HCT116 (cell line): Measurements from ENCODE around the gene ATP2B1. TPM values are rescaled to one million over a fixed set of nuclear protein-coding genes. Genes with fewer than 3 reads are reported as not detected.

ENCODE experiments used
- ATAC-seq: fragments of 200-7000 bp; cut with Tn5 transposase; 2 replicates; pipeline ENCODE4 v1.9.1; 2020; ENCODE audit warnings: mild to moderate bottlenecking, moderate library complexity
- BruUV-seq: library from RNA; stranded (reverse); fragments of 400-500 nt; replicated peaks from 2 replicates; lab custom pipeline; 2021; lab: Mats Ljungman, UMichigan
- CTCF ChIA-PET: fragments of 300-600 bp; sonication (Branson Sonifier 250); formaldehyde crosslinking; loops from one replicate; lab custom pipeline; 2021; ENCODE audit warnings: antibody characterized with exemption; lab: Charles Lee
- POLR2A ChIA-PET: fragments of 300-600, 350-600 bp; sonication (Branson Sonifier 250); formaldehyde crosslinking; loops from one replicate; lab custom pipeline; 2021; ENCODE audit warnings: antibody characterized with exemption; lab: Charles Lee
- RAD21 ChIA-PET, 2 experiments: fragments of 300-600 bp; sonication (Branson Sonifier 250); formaldehyde crosslinking; loops; one replicate each; lab custom pipeline; 2023; ENCODE audit warnings: low total read pairs in 2 of 2; ENCODE audit not compliant: uncharacterized antibody in 2 of 2, unreplicated experiment in 2 of 2, low non-redundant PET in 1 of 2; lab: Charles Lee
- DNase-seq: peaks from one replicate; pipeline ENCODE4 v3.0.0-alpha.2; 2010; ENCODE audit warnings: low read depth, low spot score
- H2AFZ ChIP-seq: fragments of 200-600 bp; shearing (Covaris generic), sonication (generic); 2 replicates; pipeline ENCODE4 v1.6.1; 2017; ENCODE audit warnings: low read depth, mixed run types, mixed read lengths, antibody characterized with exemption, low read length; ENCODE audit not compliant: poor library complexity, severe bottlenecking
- H3K27ac ChIP-seq: 2 replicates; pipeline ENCODE4 v1.5.1; 2012; ENCODE audit warnings: low read depth, low read length
- H3K27me3 ChIP-seq: fragments of 200-600 bp; sonication (generic); 2 replicates; pipeline ENCODE4 v1.6.1; 2016; ENCODE audit warnings: mixed run types, low read length, mixed read lengths; ENCODE audit not compliant: insufficient read depth
- H3K36me3 ChIP-seq, 2 experiments: fragments of 200-500 bp in 1 of 2; fragments of 200-600 bp in 1 of 2; sonication (Bioruptor generic) in 1 of 2; sonication (generic) in 1 of 2; 2 replicates each; pipeline versions ENCODE4 v1.5.1 to v1.6.1; 2014 to 2016; ENCODE audit warnings: low read length in 2 of 2, inconsistent platforms in 1 of 2, mixed read lengths in 1 of 2, mixed run types in 1 of 2; ENCODE audit not compliant: insufficient read depth in 2 of 2, control insufficient read depth in 1 of 2
- H3K4me1 ChIP-seq, 2 experiments: fragments of 200-600 bp in 1 of 2; sonication (generic) in 1 of 2; 2 replicates each; pipeline versions ENCODE4 v1.5.1 to v1.6.1; 2012 to 2017; ENCODE audit warnings: low read length in 2 of 2, inconsistent platforms in 1 of 2, mild to moderate bottlenecking in 1 of 2, mixed read lengths in 1 of 2, mixed run types in 1 of 2, moderate library complexity in 1 of 2; ENCODE audit not compliant: insufficient read depth in 2 of 2, control insufficient read depth in 1 of 2
- H3K4me2 ChIP-seq: fragments of 200-600 bp; sonication (generic); 2 replicates; pipeline ENCODE4 v1.6.1; 2017; ENCODE audit warnings: mixed run types, low read length, mixed read lengths
- H3K4me3 ChIP-seq, 2 experiments: fragments of 200-600 bp in 1 of 2; sonication (generic) in 1 of 2; replicated peaks in 1 of 2; 2 replicates each; pipeline ENCODE4 v1.5.1; 2011 to 2016; ENCODE audit warnings: low read length in 2 of 2, control low read depth in 1 of 2, low read depth in 1 of 2, mild to moderate bottlenecking in 1 of 2, mixed read lengths in 1 of 2, mixed run types in 1 of 2
- H3K79me2 ChIP-seq: fragments of 200-600 bp; sonication (generic); 2 replicates; pipeline ENCODE4 v1.6.1; 2017; ENCODE audit warnings: mild to moderate bottlenecking, mixed run types, low read length, moderate library complexity, mixed read lengths; ENCODE audit not compliant: insufficient read depth
- H3K9ac ChIP-seq: fragments of 200-600 bp; sonication (generic); 2 replicates; pipeline ENCODE4 v1.6.1; 2016; ENCODE audit warnings: low read length, mixed read lengths
- H3K9me2 ChIP-seq: fragments of 200-600 bp; sonication (generic), shearing (Covaris generic); 2 replicates; pipeline ENCODE4 v1.6.1; 2017; ENCODE audit warnings: mixed run types, mild to moderate bottlenecking, moderate library complexity; ENCODE audit not compliant: insufficient read depth
- H3K9me3 ChIP-seq, 2 experiments: fragments of 200-500 bp in 1 of 2; fragments of 200-600 bp in 1 of 2; sonication (Bioruptor generic) in 1 of 2; sonication (generic) in 1 of 2; 2 replicates each; pipeline ENCODE4 v1.6.1; 2014 to 2017; ENCODE audit warnings: low read length in 2 of 2, mixed read lengths in 2 of 2, inconsistent platforms in 1 of 2, low read depth in 1 of 2, mild to moderate bottlenecking in 1 of 2, mixed run types in 1 of 2, moderate library complexity in 1 of 2; ENCODE audit not compliant: control insufficient read depth in 1 of 2, insufficient read depth in 1 of 2
- H4K20me1 ChIP-seq: fragments of 200-600 bp; sonication (generic), shearing (Covaris generic); 2 replicates; pipeline ENCODE4 v1.6.1; 2017; ENCODE audit warnings: mixed run types, mild to moderate bottlenecking, moderate library complexity; ENCODE audit not compliant: insufficient read depth
- CBX3 ChIP-seq: IDR thresholded peaks from 2 replicates; pipeline ENCODE4 v1.6.1; 2012; ENCODE audit warnings: low read depth
- CEBPB ChIP-seq: IDR thresholded peaks from 2 replicates; pipeline ENCODE4 v1.6.1; 2012; ENCODE audit warnings: low read depth
- EGR1 ChIP-seq: IDR thresholded peaks from 2 replicates; pipeline ENCODE4 v1.6.1; 2012; ENCODE audit warnings: low read depth
- ELF1 ChIP-seq: IDR thresholded peaks from 2 replicates; pipeline ENCODE4 v1.6.1; 2012; ENCODE audit warnings: low read depth, borderline replicate concordance
- RAD21 ChIP-seq: IDR thresholded peaks from 2 replicates; pipeline ENCODE4 v1.6.1; 2012; ENCODE audit warnings: low read depth, mild to moderate bottlenecking
- SIN3A ChIP-seq: IDR thresholded peaks from 2 replicates; pipeline ENCODE4 v1.6.1; 2012; ENCODE audit warnings: low read depth
- SP1 ChIP-seq: IDR thresholded peaks from 2 replicates; pipeline ENCODE4 v1.6.1; 2012; ENCODE audit warnings: low read depth
- TCF7L2 ChIP-seq: IDR thresholded peaks from 2 replicates; pipeline ENCODE4 v1.7.0; 2011; ENCODE audit warnings: borderline replicate concordance, inconsistent platforms; ENCODE audit not compliant: insufficient read depth, insufficient read length; ENCODE audit errors: extremely low read depth
- YY1 ChIP-seq: IDR thresholded peaks from 2 replicates; pipeline ENCODE4 v1.6.1; 2011; ENCODE audit warnings: low read length, low read depth, moderate library complexity, mild to moderate bottlenecking; ENCODE audit not compliant: insufficient replicate concordance; ENCODE audit errors: extremely low read depth
- ZFX ChIP-seq: fragments of 450-650 bp; IDR thresholded peaks from 2 replicates; pipeline ENCODE4 v1.6.1; 2017
- ZNF274 ChIP-seq: fragments of 200-500 bp; sonication (Bioruptor generic); IDR thresholded peaks from 2 replicates; pipeline ENCODE4 v1.6.1; 2014; ENCODE audit warnings: mild to moderate bottlenecking, low read depth, low read length, inconsistent platforms
- intact Hi-C: fragments of 100-400 bp; cut with micrococcal nuclease; formaldehyde crosslinking; loops from 2 replicates; pipeline ENCODE4 v1.10.0; 2022
- total RNA-seq: library from RNA; stranded (reverse); gene quantifications from one replicate; pipeline ENCODE4 v1.2.1, GENCODE V29; 2021; ENCODE audit not compliant: unreplicated experiment

ATP2B1 gene
- total RNA-seq, 1 experiment from 2014 or later, result 62.4 TPM

DNA sequence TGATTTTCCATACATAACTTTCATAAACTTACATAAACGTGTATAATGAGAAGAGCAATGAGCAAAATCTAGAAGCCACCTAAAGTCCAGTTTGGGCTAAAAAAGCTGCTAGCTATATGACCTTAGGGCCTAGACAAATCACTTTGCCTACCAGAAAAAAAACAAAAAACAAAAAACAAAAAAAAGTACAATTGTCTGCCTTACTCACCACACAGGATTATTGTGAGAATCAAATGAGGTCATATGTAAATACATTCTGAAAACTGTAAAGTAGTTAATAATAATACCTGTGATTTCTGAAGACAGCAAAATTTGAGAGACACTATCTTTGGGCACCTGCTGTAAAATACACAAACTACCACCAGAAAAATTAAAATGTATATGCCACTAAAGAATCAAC is 4.2 kb downstream of the ATP2B1 start:
- H3K27ac ChIP-seq, result no peak overlapping the region
- ChIA-PET CTCF (no interaction called here), POLR2A (no interaction called here), RAD21 (no interaction called here)
- DNase-seq (no peak), ATAC-seq (no peak)
- no peak overlapping the region for H3K4me2 ChIP-seq
- no TSS peak for BruUV-seq
- no peaks in the 10 kb centered on the region for H3K9me3 ChIP-seq
- H2AFZ ChIP-seq, result no peak overlapping the region
- peaks cover 90% of the 10 kb centered on the region for H3K79me2 ChIP-seq
- TF ChIP-seq RAD21 (no peak), SIN3A (no peak), EGR1 (no peak), YY1 (no peak), ZNF274 (no peak)
- intact Hi-C loops, result loop anchor here (10.0 kb wide), 1 partner anchor 260 kb away; no protein-coding TSS in a partner anchor
- no peak overlapping the region for H3K4me3 ChIP-seq
- peaks cover 3 to 17% of the 10 kb centered on the region in 2 experiments; a peak in 3 of 4 replicates for H3K4me1 ChIP-seq
- no peaks in the 10 kb centered on the region for H3K36me3 ChIP-seq
- peaks cover 19% of the 10 kb centered on the region; the same call in 1 of the 2 replicates for H4K20me1 ChIP-seq
- no peaks in the 10 kb centered on the region for H3K9me2 ChIP-seq
- no peak overlapping the region for H3K9ac ChIP-seq
- H3K27me3 ChIP-seq, result no peaks in the 10 kb centered on the region

DNA sequence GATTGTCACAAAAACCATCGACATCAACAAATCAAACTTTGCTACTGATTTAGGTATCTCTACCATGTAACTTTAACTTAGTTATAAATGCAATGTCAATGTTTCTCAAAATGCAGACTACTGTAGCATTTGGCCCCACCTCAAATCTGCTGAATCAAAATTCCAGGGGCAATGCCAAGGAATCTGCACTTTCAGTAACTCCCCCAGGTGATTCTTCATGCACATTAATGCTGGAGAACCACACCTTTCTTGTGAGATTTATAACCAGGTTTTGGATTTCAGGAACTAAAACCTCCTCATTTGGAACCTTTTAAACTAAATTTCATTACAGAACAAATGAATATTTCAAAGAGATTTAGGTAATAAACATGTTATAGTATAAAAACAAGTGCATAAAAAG is 4.9 kb downstream of the ATP2B1 start:
- Histone ChIP-seq H3K9me2 (no peaks in the 10 kb centered on the region), H3K9ac (no peak overlapping the region), H3K4me3 (no peak overlapping the region), H3K27ac (no peak overlapping the region), H3K27me3 (no peaks in the 10 kb centered on the region), H3K36me3 (no peaks in the 10 kb centered on the region), H2AFZ (no peak overlapping the region), H3K79me2 (peaks cover 97% of the 10 kb centered on the region), H4K20me1 (peaks cover 19% of the 10 kb centered on the region; the same call in 1 of the 2 replicates), H3K4me2 (no peak overlapping the region), H3K4me1 (peaks cover 3 to 17% of the 10 kb centered on the region in 2 experiments; a peak in 3 of 4 replicates)
- CTCF ChIA-PET, result no interaction called here
- no peak for DNase-seq
- RAD21 ChIA-PET, result no interaction called here
- POLR2A ChIA-PET, result no interaction called here
- TF ChIP-seq SP1 (no peak), YY1 (no peak), CBX3 (no peak), ZNF274 (no peak), CEBPB (no peak), ZFX (no peak), ELF1 (no peak), TCF7L2 (no peak)
- TF ChIP-seq, all 23 proteins: peak for 0
- ATAC-seq, result no peak
- no TSS peak for BruUV-seq
- no peaks in the 10 kb centered on the region for H3K9me3 ChIP-seq
- intact Hi-C loops, result loop anchor here (10.0 kb wide), 1 partner anchor 261 kb away; no protein-coding TSS in a partner anchor
